IMR-90 (cell line): ENCODE measurements around the gene LRFN2.

Experiments
- CEBPB ChIP-seq: IDR thresholded peaks from 2 replicates; pipeline ENCODE4 v1.6.1; 2012; ENCODE audit warnings: low read depth, low read length, improper control_type of control experiment
- CHD1 ChIP-seq: IDR thresholded peaks from 2 replicates; pipeline ENCODE4 v1.6.1; 2012; ENCODE audit warnings: low read depth, low read length, improper control_type of control experiment
- CTCF ChIP-seq: conservative IDR thresholded peaks from 2 replicates; pipeline ENCODE4 v1.5.1; 2012; ENCODE audit warnings: mild to moderate bottlenecking, low read depth, low read length, improper control_type of control experiment
- MAFK ChIP-seq: IDR thresholded peaks from 2 replicates; pipeline ENCODE4 v1.6.1; 2012; ENCODE audit warnings: low read depth, low read length, improper control_type of control experiment
- MXI1 ChIP-seq: IDR thresholded peaks from 2 replicates; pipeline ENCODE4 v1.6.1; 2012; ENCODE audit warnings: low read depth, mild to moderate bottlenecking, low read length, moderate library complexity, borderline replicate concordance
- POLR2A ChIP-seq: IDR thresholded peaks from 2 replicates; pipeline ENCODE4 v1.6.1; 2012; ENCODE audit warnings: mild to moderate bottlenecking, low read depth, low read length
- RCOR1 ChIP-seq: IDR thresholded peaks from 2 replicates; pipeline ENCODE4 v1.6.1; 2012; ENCODE audit warnings: mild to moderate bottlenecking, low read length, improper control_type of control experiment; ENCODE audit not compliant: insufficient replicate concordance
- RFX5 ChIP-seq: IDR thresholded peaks from 2 replicates; pipeline ENCODE4 v1.8.0; 2012; ENCODE audit warnings: low read depth, mild to moderate bottlenecking, low read length, moderate library complexity

- TF ChIP-seq POLR2A (no peak), CEBPB (no peak), CTCF (no peak), RCOR1 (no peak), CHD1 (no peak), RFX5 (no peak), MAFK (no peak), MXI1 (no peak)
Observed at GRCh38 chr6:40540790-40541189, 46.4 kb downstream of the LRFN2 start.
